VCaP (cell line): ENCODE data around the gene FAT2.

Experiments used
- H3K27ac ChIP-seq: fragments of 450-650 bp; 2 replicates; pipeline ENCODE4 v1.5.1; 2017
- TF ChIP-seq, protein P1 (sequence below): fragments of 450-650 bp; conservative IDR thresholded peaks from 2 replicates; pipeline ENCODE4 v1.5.1; 2017; ENCODE audit warnings: mild to moderate bottlenecking, moderate library complexity

The FAT2 gene

DNA sequence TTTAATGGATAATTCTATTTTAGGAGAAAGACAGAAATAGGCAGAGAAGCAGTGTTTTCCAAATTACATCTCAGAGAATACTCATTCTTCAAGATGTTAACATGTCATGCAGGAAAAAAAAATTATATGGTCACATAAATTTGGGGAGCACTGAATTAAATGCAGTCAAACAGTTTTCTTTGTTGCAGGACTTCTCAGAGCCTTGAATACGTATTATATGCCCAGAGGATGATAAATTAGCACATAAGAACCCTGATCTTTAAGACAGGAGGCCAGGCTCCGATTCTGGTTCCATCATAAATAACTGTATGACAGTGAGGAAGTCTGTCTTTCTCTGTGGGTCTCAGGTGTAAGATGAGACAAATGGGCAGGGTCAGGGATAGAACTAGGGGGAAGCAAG, 41.4 kb downstream of the FAT2 start:
- H3K27ac ChIP-seq, result no peak overlapping the region
- TF ChIP-seq, protein P1, sequence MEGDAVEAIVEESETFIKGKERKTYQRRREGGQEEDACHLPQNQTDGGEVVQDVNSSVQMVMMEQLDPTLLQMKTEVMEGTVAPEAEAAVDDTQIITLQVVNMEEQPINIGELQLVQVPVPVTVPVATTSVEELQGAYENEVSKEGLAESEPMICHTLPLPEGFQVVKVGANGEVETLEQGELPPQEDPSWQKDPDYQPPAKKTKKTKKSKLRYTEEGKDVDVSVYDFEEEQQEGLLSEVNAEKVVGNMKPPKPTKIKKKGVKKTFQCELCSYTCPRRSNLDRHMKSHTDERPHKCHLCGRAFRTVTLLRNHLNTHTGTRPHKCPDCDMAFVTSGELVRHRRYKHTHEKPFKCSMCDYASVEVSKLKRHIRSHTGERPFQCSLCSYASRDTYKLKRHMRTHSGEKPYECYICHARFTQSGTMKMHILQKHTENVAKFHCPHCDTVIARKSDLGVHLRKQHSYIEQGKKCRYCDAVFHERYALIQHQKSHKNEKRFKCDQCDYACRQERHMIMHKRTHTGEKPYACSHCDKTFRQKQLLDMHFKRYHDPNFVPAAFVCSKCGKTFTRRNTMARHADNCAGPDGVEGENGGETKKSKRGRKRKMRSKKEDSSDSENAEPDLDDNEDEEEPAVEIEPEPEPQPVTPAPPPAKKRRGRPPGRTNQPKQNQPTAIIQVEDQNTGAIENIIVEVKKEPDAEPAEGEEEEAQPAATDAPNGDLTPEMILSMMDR, result no peak

DNA sequence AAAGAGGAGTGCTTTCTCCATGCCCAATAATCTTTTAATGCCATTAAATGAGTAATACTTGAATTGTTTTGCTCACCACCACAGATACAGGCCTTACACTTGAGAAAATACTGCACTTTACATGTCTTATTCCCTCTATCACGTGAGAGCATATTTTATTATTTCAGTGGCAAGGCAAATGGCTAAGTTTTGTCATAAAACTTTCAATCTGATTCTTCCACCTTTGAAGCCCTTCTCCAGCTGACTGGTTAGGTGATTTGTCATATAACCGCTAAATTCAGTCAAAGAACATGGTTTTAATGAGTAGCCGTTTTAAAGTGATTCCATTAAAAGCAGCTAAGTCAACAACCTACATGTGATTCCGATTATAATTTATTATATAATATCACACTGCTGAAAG, 43.8 kb downstream of the FAT2 start:
- TF ChIP-seq, protein P1, result no peak
- H3K27ac ChIP-seq, result peak overlapping the region; percentile 16

DNA sequence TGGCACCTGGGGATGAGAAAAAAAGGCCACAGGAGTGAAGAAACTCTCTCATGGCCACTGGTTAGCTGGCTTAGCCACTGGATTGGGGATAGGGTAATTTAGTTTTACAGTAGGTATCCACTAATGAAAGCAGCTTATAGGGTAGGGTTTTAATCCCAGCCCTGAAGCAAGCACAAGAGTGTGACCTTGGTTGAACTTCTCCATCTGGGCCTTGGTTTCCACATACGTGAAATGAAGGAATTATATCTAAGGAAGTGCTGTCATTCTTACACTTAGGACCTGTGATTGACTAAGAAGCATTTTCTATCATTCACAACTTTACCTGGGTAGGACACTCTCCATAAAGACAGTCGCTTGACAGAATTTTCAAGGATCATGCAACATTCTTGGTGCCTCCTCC, 49.6 kb downstream of the FAT2 start:
- TF ChIP-seq, protein P1, result no peak

More for the DNA sequence above, 49.6 kb downstream of the FAT2 start:
- H3K27ac ChIP-seq, result no peak overlapping the region
